ENCODE data around the gene CFAP45. TPM values are rescaled to one million over a fixed set of nuclear protein-coding genes. Genes with fewer than 3 reads are reported as not detected.
A peak's percentile ranks its signal among the peaks of the same experiment; 100 is the strongest.

The CFAP45 gene
- total RNA-seq, 4 donors from 2014 or later, result 0.56 to 0.94 TPM; not detected in 2

DNA sequence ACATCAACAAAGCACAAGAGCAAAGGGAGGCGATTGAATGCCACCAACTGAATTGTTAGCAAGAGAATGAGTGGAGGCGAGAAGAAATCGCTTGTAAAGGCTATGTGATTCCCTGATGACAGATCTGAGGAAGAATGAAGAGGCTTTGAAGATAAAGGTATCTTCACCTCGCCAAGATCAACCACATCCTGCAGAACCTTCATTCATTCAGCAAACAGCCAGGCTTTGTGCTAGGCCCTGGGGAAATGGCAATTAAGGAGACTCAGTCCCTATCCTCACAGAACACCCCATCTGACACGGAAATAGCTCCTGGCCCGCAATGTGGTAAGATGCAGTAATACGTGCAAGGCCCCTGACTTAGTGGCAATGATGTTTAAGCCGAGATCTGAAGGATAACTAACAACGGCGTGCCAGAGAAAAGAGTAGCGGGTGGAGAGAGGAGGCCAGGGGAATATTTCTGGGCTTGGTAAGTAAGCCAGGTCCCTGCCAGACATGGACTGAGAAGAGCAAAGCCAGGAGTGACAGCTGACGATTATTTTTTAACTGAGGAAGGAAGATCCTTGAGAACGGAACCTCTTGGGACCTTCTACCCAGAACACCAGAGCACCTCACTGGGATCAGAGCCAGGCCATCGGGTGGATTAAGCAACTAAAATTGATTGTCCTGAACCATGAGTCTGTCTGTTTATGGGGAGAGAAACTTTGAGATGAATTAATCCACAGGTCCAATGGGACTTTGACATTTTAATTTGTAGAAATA lies 32.9 kb downstream of the CFAP45 start:
- Histone ChIP-seq H3K4me3 (replicated peaks in 1 of 3) (no peak overlapping the region), H3K27ac (peak overlapping the region; percentile 4 to 63 (median 47)), H3K4me1 (peaks cover 13 to 34% of the 10 kb centered on the region in 2 donors), H3K27me3 (no peaks in the 10 kb centered on the region), H3K9me3 (no peaks in the 10 kb centered on the region), H3K36me3 (no peaks in the 10 kb centered on the region)
- intact Hi-C loops (cut with DNase I), result no loop called here
- 74 to 75% methylated on average over 14 of the region's 14 CpGs for WGBS, 2 donors
- TF ChIP-seq CTCF (IDR thresholded peaks at IDR 0.05), result no peak
- DNase-seq, result peak in 1 of 2 donors; percentile 54

DNA sequence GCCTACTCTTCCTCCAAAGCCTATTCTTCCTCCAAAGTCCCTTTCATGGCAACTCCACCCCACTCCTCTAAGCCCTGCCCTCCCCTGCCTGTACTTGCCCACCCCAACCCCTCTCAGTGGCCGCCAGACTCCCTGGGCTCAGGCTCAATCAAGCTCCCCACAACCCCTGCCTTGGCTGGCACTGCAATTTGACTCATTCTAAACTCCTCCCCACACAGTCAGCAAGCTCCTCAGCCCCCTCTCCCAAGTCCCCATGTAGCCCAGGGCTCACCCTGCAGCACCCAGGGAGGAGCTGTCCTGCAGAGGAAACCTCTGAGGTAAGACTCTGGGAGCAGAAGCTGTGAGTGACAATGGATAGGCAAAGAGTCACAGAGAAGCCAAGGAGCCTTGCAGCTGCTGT lies 33.9 kb downstream of the CFAP45 start:
- Histone ChIP-seq H3K27me3 (no peaks in the 10 kb centered on the region), H3K9me3 (no peaks in the 10 kb centered on the region), H3K36me3 (no peaks in the 10 kb centered on the region), H3K27ac (no peak overlapping the region), H3K4me3 (replicated peaks in 1 of 3) (no peak overlapping the region), H3K4me1 (peaks cover 13 to 34% of the 10 kb centered on the region in 2 donors)
- 73 to 88% methylated on average over 1 of the region's 1 CpG for WGBS, 2 donors
- TF ChIP-seq POLR2A (IDR thresholded peaks at IDR 0.05) (no peak), CTCF (IDR thresholded peaks at IDR 0.05) (no peak)
- intact Hi-C loops (cut with DNase I), result no loop called here
- DNase-seq, result no peak

- intact Hi-C loops (cut with DNase I), result no loop called here
Measured at GRCh38 chr1:159864262-159864661, 35.7 kb downstream of the CFAP45 start.

GRCh38 chr1:159862557-159862956 lies 37.4 kb downstream of the CFAP45 start, which contains the start of gene VSIG8:
Gene VSIG8 (minus strand): TSS chr1:159862657. CDS start chr1:159862521, 136 bp downstream.
- no peak for DNase-seq
- H3K27me3 ChIP-seq, result no peaks in the 10 kb centered on the region
- H3K4me3 ChIP-seq (replicated peaks in 1 of 3), result no peak within 1 kb of the TSS
- H3K4me1 ChIP-seq, result peaks cover 4 to 5% of the 10 kb centered on the region in 2 donors
- TF ChIP-seq CTCF (IDR thresholded peaks at IDR 0.05), result no peak
- no peak for TF ChIP-seq POLR2A (IDR thresholded peaks at IDR 0.05)
- no peaks in the 10 kb centered on the region for H3K36me3 ChIP-seq
- WGBS, 2 donors, result 79 to 80% methylated on average over 4 of the region's 4 CpGs
- H3K9me3 ChIP-seq, result no peaks in the 10 kb centered on the region
- H3K27ac ChIP-seq, result no peak within 1 kb of the TSS
- intact Hi-C loops (cut with DNase I), result no loop called here

More at GRCh38 chr1:159864262-159864661, 35.7 kb downstream of the CFAP45 start:
- peaks cover 13 to 22% of the 10 kb centered on the region in 2 donors for H3K4me1 ChIP-seq
- no peak for TF ChIP-seq POLR2A (IDR thresholded peaks at IDR 0.05)
- TF ChIP-seq CTCF (IDR thresholded peaks at IDR 0.05), result no peak
- H3K9me3 ChIP-seq, result no peaks in the 10 kb centered on the region
- H3K27ac ChIP-seq, result no peak overlapping the region
- H3K27me3 ChIP-seq, result no peaks in the 10 kb centered on the region
- WGBS, 2 donors, result 89 to 91% methylated on average over 2 of the region's 2 CpGs
- H3K4me3 ChIP-seq (replicated peaks in 1 of 3), result no peak overlapping the region
- no peak for DNase-seq
- no peaks in the 10 kb centered on the region for H3K36me3 ChIP-seq

DNA sequence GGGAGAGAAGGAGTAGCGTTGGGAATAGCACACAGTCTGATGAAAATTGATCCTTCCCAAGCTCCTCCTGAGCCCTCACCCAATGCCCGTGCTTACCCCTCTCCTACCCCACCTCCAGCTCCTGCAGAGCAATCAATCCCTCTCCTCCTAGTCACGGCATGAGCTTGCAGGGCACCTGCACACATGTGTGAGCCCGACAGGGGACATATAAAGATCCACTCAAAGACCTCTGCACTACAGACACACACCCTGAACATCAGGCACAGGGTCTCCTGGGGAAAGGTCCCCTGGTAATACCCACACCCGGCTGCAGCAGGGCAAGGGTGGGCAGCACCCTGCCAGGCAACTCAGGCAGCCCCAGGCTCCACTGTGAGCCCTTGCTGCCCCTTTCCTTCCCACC lies 37.9 kb downstream of the CFAP45 start:
- intact Hi-C loops (cut with DNase I), result no loop called here
- no peaks in the 10 kb centered on the region for H3K9me3 ChIP-seq
- 74 to 79% methylated on average over 4 to 5 of the region's 5 CpGs for WGBS, 2 donors

More for the DNA sequence above, 37.9 kb downstream of the CFAP45 start:
- Histone ChIP-seq H3K36me3 (no peaks in the 10 kb centered on the region), H3K27ac (no peak overlapping the region), H3K4me3 (replicated peaks in 1 of 3) (no peak overlapping the region), H3K27me3 (no peaks in the 10 kb centered on the region), H3K4me1 (no peaks in the 10 kb centered on the region)
- DNase-seq, result no peak
- no peak for TF ChIP-seq CTCF (IDR thresholded peaks at IDR 0.05)
- no peak for TF ChIP-seq POLR2A (IDR thresholded peaks at IDR 0.05)

Measured in thyroid gland (tissue), 4 donors.